ENCODE measurements around the gene FAM120B.
A peak's percentile ranks its signal among the peaks of the same experiment; 100 is the strongest.
"Not testable (repeated sequence)": the region's sequence is repeated elsewhere in the genome, so short reads cannot be mapped to it uniquely, and the experiment has no call there.

The FAM120B gene, protein sequence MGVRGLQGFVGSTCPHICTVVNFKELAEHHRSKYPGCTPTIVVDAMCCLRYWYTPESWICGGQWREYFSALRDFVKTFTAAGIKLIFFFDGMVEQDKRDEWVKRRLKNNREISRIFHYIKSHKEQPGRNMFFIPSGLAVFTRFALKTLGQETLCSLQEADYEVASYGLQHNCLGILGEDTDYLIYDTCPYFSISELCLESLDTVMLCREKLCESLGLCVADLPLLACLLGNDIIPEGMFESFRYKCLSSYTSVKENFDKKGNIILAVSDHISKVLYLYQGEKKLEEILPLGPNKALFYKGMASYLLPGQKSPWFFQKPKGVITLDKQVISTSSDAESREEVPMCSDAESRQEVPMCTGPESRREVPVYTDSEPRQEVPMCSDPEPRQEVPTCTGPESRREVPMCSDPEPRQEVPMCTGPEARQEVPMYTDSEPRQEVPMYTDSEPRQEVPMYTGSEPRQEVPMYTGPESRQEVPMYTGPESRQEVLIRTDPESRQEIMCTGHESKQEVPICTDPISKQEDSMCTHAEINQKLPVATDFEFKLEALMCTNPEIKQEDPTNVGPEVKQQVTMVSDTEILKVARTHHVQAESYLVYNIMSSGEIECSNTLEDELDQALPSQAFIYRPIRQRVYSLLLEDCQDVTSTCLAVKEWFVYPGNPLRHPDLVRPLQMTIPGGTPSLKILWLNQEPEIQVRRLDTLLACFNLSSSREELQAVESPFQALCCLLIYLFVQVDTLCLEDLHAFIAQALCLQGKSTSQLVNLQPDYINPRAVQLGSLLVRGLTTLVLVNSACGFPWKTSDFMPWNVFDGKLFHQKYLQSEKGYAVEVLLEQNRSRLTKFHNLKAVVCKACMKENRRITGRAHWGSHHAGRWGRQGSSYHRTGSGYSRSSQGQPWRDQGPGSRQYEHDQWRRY
- total RNA-seq = 45.9 to 56.1 reads per million in 2 donors

DNA sequence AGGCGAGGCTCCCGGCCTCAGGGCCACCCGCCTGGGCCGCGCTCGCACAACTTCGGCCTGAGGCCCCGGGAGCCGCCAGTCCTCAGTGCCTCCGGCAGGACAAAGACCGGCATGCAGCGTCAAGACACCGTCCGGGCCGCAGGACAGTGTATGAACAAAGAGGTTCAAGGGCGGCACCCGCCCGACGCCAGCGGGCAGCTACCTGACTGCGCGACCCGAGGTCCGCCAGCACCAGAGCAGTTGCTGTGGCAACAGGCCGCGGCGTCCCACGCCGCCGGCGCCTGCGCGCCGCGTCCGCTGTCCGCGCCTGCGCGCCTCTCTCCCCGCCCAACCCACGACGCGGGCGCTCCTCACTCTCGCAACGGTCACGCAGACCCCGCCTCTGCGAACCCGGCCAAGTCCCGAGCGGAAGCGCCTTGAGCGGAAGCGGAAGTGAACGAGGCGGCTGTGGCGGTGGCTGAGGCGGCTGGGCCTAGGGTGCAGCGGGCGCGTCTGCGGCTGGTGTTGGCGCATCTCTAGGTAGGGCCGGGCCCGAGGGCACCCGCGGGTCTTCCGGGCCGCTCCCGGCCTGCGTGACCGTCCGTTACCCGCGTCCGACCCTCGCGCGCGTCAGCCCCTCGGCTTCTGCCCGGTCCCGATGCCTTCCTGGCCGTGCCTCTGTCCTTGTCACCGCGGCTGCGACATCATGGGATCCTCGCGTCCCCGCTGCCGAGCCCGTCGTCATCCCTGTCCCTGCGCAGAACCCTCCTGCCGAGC, at the start of gene FAM120B:
TSS of gene FAM120B (plus strand) at position 435 of the 756 bp plus-strand sequence. CDS start 10,633 bp downstream, outside the sequence.
- DNase-seq = peak; percentile 93

DNA sequence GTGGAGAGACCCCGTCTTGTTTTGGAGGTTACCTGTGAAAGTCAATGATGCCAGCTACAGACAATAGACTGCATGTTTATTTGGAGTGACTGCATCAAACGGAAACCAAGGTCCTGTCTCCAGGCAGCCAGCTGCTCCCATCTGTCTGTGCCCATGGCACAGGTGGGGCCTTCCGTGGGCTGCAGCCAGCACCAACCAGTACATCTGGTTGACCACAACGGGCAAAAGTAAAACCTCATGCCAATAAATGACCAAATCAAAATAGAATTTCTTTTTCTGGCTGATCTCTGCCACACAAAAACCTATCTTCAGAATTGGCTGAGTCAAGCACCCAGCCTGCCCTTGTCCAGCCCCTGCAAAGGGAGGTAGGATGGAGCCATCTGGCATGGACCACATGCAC, 49.2 kb upstream of the FAM120B start:
- no peak for DNase-seq

DNA sequence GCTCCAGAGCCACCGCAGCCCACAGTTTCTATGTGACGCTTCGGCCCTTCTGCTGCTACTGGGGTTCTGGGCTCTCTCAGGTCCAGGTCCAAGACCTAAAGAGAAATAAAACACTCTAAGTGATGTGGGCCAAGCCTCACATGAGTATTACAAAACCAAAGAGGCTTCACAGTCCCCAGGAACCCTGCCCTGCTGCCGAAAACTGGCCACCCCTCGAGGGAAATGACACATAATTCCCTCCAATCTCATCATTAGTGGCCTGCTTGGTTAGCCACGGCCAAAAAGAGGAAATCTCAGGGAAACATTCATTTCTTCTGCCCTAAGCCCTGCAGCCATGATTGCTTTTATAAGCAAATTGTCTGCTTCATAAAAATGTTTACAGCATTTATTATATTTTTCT, 48.2 kb upstream of the FAM120B start:
- no peak for DNase-seq

DNA sequence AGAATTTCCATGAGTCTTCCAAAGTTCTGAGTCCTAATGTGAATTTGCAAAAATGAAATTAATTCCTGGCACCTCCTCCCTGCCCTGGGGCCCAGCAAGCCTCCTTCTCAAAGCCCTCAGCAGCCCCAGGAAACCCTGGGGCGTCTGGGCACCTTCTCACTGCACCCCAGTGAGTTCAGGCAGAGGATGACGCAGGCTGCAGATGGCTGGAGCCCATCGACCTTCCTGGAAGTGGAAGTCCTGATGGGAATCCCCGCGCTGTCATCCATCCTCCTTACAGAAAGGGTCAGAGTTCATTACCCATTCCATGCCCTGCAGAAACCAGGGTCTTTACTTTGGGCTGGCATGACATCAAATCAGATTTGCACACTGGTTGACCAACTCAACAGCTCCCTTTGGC, 47.3 kb upstream of the FAM120B start:
- DNase-seq = no peak

DNA sequence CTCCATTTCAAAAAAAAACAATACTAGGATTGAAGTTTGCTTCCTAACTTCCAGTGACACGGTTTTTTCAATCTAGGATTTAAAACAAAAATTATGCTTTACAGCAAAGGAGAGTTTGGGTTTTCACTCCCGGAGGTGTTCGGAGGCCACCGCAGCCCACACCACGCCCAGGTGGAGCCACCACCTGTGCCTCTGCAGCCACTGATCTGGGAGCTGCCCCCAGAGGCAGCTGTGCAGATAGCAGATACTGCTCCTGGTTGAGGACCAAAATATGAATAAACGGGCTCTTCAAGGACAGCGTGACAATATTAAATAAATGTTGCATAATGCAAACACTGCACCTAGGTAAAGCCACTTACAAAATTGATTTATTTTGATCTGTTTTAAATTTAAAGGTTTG, 45.9 kb upstream of the FAM120B start:
- no peak for DNase-seq

DNA sequence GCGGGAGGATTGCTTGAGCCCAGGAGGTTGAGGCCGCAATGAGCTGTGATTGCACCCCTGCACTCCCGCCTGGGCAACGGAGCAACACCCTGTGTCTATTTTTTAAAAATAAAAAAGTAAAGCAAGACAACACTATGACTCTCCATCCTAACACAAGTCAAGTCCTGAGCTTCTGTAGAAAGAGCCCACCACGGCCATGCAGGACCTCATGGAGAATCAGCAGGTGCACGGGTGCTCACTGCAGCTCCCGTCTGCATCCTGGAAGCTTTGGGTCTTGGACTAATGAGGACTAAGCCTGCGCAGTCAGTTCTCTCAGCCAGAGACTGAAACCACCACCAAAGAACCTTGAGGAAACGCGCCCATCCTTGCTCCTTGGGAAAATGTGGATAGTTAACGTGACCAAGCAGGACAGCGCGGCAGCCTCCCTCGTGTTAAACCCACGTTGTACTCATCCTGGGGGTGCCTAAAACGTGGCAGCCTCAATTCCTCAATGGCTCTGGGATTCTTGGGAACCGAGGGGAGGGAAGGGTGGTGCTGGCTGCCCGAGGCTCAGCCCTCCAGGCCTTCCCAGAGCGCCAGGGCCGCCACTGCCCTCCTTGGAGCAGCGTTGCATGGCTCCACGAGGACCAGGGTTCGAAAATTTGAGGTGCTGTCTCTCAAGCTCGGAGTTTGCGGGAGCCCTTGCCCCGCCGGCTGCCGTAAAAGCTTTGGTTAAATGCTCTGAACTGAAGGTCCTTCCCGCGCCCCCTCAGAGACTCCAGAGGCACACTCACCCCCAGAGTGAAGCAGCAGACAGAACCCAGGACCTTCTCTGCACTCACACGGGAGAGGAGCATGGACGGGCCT, 44.7 kb upstream of the FAM120B start:
- no peak for DNase-seq

DNA sequence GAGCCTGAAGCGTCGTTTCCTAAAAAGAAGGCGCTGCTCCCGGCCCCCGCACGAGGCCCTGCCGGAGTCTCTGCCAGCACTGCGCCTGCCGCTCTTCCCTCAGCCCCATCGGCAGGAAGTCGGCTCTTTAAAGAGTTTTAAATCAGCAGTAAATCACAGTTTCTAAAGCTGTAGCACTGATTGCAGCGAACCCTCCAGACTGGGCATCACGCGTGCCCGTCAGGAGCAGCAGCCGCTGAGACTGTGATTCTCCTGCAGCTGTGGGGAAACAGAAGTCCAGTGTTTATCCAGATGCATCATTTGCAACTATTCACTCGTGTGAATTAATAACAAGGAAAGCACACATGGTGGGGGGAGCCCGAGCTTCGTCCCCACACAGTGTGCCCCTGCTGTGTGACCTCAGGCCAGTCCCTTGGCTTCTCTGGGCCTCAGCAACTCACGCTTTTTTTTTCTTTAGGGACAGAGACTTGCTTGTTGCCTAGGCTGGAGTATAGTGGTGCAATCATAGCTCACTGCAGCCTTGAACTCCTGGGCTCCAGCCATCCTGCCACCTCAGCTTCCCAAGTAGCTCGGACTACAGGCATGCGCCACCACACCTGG, 44.0 kb upstream of the FAM120B start:
- no peak for DNase-seq

DNA sequence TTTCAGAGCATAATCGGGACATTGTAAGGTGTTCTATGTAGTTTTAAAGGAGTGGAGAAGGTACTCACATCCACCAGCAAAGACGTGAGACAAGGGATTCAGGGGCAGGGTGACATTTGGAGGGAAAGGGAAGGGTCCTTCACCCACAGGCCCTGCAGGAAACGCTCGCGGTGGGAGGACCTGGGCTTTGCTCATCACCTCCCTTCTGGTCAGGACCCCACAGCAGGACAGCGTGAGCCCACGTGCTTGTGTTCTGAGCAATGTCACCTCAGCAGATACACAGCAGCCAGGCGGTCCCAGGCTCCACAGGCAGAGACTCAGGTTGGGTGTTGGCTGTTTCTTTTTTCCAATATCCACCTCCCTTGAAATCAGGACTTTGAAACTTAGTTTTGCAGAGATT, 43.1 kb upstream of the FAM120B start:
- DNase-seq = no peak

DNA sequence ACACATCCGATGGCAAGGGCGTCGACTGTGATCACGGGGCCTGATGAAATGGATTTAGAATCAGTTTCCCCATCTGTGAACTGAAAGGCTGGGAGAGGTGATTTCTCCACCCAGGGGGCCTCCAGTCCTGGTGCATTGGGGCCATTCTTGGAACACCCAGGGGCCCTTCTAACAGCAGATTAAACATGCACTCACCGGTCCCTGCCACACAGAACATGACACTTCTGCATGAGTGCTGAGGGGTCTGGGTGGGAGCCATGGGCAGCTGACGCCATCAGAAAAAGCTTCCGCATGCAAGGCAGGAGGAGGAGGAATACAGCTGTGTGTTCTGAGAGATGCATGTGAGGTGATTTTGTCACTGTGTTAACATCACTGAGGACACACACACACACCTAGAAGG, 42.5 kb upstream of the FAM120B start:
- DNase-seq = no peak

DNA sequence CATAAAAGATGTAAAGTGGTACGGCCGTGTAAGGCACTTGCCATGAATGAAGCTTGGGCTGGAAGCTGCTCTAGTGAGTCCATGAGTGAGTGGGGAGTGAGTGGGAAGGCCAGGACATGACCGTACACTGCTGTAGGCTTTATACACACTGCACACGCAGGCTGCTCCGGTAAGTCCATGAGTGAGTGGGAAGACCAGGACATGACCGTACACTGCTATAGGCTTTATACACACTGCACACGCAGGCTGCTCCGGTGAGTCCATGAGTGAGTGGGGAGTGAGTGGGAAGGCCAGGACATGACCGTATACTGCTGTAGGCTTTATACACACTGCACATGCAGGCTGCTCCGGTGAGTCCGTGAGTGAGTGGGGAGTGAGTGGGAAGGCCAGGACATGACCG, 41.9 kb upstream of the FAM120B start:
- DNase-seq = not testable (repeated sequence)

DNA sequence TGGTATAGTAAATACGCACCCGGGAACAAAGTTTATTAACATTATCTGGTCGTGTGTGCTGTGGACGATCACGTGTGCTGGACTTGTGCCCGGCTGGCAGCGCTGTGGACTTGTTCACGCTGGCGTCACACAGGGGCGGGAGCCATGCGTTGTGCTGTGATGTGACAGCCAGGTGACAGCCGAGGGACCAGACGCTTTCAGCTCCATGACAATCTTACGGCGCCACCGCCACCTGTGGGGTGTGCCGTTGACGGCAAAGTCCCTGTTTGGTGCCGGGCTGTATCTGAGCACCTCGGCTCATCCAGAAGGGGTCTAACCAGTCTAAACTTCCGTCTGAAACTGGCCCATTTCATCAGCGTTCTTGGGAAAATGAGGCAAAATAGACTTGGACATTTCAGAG, 40.9 kb upstream of the FAM120B start:
- no peak for DNase-seq

DNA sequence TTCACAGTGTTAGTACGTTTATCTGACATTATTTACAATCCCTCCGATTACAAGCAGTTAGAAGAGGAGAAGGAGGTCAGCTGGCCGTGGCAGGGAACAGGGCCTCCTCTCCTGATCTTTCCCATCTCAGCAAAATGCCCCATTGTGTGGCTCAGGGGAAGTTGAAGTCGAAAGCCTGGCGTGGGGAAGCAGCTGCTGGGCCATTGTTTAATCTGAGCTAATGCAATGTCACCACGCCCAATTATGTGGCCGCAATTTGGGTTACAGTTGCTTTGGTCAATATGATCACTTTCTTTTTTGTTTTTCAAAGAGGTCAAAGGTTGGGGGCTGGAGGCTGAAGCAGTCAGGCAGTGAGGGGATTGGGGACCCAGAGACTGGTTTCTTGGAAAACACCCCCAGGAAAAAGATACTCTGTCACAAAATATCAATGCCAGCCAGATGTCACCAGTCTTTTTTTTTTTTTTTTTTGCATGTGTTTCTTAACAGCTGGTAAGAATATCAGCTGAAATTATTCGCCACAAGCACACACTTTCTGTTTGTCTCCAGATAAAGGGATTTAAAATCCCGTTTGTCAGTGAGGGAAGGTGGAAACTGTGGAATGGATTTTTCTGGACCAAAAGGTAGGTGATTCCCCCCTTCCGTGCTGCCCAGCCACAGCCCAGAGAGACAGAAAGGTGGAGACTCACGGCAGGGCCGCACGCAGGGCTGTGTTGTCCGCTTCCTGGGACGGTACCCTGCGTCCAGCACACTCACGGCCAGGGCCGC, 40.3 kb upstream of the FAM120B start:
- DNase-seq = no peak

DNA sequence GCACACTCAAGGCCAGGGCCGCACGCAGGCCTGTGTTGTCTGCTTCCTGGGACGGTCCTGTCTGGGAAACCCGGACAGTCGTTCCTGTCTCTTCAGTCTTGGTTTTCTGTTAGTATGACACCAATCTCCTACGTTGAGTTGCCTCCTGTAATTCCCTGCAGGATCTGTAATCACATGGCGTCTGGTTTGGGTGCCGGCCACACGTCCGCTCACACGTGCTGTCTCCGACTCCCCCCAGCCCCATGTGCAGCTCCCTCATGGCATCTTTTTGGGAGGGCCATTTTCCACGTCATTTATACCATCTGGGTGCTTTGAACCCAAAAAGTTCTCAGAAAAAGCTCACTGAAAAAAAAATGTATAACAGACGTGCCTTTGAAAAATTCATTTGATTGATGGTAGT, 38.9 kb upstream of the FAM120B start:
- DNase-seq = no peak

DNA sequence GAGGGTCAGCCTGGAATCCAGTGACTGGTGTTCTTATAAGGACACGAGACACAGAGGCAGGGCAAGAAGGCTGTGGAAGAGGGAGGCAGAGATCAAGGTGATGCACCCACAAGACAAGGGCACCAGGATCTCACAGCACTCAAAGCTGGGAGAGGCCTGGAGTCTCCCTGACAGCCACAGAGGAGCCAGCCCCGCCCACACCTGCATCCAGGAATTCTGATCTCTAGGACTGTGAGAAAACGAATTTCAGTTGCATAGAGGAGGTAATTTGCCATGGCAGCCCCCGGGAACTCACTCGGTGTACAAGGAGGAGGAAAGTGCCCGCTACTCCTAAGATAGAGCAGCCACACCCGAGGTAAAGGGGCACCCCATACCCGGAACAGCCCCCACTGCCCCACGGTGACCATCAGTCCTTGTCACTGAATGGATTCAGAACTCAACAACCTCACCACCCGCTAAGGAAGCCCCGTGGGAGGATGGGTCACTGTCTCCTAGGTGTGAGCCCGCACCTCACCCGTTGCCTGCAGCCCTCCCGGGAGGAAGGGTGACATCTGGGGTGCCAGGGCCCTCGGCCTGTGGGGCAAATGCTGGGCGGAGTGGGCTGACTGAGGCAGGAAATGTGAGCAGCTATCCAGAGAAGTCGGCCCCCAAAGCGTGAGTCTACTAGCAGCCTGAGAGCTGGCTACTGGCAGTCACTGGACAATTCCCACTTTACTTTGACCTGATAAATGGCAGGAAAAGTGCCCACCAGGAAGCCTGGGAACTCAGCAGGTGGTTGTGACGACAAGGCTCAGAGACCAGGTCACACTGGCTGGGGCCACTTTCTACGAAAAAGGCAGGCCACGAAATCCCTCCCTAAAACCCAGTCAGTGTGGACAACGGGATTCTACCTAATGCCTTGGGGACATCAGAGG, 38.1 kb upstream of the FAM120B start:
- DNase-seq = no peak

DNA sequence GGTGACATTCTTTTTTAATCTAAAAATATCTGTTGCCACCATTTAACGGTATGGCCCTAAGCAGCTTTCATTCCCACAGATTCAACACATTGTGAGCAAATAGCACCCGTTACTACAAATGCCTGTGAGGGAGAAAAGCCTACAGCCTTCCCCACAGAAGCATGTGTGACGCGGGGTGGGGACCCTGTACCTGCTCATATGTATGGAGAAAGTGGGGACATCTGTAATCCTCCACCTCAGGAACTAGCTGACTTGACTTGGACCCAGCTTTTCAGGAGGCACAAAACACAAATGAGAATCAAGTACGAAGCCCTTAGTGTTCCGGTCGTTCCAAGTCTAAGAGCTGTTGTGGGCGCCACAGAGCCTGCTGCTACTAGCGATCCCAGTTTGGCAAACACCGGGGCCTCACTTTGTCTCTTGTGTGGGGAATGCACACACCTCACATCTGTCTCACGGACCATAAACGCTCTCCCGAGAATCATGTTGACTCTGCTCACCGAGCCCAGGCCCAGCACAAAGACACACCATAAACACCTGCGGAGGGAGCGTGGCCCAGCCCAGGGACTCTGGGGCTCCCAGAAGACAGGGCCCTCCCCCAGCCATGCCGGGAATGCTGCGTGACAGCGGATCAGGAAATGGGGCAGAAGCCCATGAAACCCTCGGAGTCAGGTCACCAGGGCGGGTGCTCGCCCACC, 37.3 kb upstream of the FAM120B start:
- DNase-seq = no peak

DNA sequence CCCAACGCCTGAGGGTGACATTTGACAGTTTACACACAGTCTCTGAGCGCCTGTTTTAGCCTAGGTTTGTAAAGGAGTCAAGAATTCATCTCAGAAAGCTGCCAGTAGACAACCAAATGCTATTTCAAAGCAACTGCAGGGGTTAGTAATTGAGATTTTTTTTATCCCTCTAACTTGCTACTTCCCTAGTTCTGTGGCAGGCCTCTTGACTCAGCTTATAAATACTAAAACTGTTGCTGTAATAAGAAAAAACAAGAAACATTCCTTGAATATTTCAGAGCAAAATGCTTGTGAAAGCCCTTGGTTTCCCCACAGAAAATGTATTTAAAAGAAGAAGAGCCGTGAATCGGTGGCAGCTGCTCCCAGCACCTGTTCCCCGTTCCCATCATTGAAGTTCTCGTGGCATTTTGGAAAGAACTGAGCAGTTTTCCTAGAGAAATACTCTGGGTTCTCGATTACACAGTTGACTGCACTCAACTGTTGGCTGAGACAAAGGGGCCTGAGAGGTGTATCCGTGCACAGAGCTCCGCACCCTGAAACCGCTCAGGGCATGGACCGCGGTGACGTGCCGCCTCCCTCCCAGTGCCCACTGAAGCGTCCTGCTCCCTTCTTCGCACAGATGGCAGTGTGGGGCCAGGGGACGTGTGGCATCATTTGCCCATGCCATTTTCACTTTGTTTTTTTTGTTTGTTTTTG, 36.6 kb upstream of the FAM120B start:
- DNase-seq = no peak

DNA sequence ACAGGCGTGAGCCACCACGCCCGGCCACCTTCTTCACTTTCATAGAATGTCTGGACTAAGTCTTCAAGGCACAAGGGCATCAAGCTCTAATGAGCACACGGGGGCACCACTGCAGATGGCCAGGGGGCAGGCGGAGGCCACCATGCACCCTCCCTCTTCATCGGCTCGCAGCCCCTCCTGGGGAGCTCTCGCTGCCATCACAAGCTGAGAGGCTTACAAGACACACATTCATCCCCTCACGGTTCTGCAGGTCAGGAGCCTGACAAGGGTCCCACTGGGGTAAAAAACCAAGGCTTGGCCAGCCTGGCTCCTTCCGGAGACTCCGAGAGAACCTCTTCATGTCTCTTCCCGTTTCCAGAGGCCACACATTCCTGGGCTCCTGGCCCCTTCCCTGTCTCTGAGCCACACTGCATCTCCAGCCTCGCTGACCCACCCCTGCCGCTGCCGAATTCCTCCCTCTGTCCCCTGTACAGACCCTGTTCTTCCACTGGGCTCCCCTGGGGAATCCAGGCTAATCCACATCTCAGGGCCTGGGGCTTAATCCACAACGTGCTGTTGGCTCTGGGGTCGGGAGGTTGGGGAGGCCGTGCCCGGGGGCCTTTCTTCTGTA, 35.5 kb upstream of the FAM120B start:
- no peak for DNase-seq

DNA sequence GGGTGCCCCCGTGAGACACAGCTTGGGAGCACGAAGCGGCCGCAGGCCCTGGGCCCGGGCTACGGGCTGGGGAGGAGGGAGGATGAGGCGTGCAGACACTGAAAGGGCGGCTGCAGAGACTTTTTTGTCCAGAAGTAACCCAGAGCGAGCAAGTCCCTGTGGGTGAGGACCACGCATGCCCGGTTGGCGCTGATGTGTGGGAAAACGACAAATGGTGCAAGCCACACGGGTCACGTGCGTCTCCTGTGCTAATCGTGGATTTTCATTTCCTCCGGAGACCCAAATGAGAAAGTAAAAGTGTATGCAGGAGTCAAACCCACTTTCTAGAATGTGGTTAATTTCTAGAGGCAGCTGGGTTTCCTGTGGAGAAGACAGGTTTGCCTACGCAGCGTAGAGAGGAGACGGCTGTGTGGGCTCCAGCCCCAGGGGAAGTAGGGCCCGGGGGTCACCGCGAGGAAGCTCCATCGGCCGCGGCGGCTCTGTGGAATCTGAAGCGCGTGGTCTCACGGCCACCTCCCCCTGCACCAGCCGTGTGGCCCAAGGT, 34.7 kb upstream of the FAM120B start:
- DNase-seq = peak; percentile 53

Measured in activated gamma-delta T cell (primary cell).